ENCODE data around the gene DNM1. TPM values are rescaled to one million over a fixed set of nuclear protein-coding genes. Genes with fewer than 3 reads are reported as not detected.

DNM1 gene
- total RNA-seq, 1 experiment from 2014 or later = 2.0 TPM

DNA sequence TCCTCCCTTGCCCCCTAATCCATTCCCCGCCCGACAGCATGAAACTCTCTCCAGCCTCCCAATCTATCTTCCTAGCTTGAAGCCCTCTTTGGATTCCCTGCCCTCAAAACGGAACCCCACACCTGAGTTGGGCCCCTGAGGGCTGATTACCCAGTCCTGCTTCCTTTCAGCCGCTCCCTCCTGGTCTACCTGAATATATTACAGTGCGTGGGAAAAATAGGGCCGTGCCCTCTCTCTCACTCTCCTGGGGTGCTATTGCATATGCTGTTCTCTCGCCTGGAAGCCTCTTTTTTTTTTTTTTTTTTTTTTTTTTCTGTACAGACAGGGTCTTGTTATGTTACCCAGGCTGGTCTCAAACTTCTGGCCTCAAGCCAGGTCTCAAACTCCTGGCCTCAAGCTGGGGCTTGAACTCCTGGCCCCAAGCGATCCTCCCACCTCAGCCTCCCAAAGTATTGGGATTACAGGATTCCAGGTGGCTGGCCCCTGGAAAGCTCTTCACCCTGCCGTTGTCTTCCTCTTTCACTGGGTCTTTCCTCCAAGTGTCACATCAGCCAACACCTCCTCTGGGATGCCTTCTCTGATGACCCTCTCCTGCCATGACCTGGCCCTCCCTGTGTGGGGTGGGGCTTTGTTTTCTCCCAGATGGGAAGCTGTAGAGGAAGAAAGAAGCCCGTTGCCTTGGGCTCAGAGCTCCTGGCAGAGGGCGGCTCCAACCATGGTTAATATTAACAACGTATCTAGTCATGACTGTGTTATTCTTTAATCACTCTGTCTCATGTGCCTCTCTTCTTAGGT, 8.2 kb downstream of the DNM1 start:
- Mint-ChIP-seq H3K27ac (ENCODE audit: low read depth, unreplicated experiment) (no peak overlapping the region), H3K9me3 (ENCODE audit: unreplicated experiment) (no peaks in the 10 kb centered on the region), H3K36me3 (ENCODE audit: insufficient read depth, unreplicated experiment) (no peaks in the 10 kb centered on the region), H3K4me1 (ENCODE audit: insufficient read depth, unreplicated experiment) (peaks cover 5% of the 10 kb centered on the region), H3K4me3 (ENCODE audit: unreplicated experiment) (no peak overlapping the region), H3K27me3 (ENCODE audit: insufficient read depth, unreplicated experiment) (peaks cover 29% of the 10 kb centered on the region)
- intact Hi-C loops (cut with micrococcal nuclease) = no loop called here
- ChIA-PET CTCF (interaction anchor here (0.7 kb wide), 2 partner anchors 132 to 301 kb away, joined by 3 to 4 read pairs; no protein-coding TSS in a partner anchor), POLR2A (interaction anchor here (0.5 kb wide), 1 partner anchor 335 kb away, joined by 4 read pairs; no protein-coding TSS in a partner anchor)
- no peak for DNase-seq (ENCODE audit: unreplicated experiment)
- TF ChIP-seq, protein P1, sequence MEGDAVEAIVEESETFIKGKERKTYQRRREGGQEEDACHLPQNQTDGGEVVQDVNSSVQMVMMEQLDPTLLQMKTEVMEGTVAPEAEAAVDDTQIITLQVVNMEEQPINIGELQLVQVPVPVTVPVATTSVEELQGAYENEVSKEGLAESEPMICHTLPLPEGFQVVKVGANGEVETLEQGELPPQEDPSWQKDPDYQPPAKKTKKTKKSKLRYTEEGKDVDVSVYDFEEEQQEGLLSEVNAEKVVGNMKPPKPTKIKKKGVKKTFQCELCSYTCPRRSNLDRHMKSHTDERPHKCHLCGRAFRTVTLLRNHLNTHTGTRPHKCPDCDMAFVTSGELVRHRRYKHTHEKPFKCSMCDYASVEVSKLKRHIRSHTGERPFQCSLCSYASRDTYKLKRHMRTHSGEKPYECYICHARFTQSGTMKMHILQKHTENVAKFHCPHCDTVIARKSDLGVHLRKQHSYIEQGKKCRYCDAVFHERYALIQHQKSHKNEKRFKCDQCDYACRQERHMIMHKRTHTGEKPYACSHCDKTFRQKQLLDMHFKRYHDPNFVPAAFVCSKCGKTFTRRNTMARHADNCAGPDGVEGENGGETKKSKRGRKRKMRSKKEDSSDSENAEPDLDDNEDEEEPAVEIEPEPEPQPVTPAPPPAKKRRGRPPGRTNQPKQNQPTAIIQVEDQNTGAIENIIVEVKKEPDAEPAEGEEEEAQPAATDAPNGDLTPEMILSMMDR (IDR thresholded peaks at IDR 0.05; ENCODE audit: unreplicated experiment) = no peak
- no TSS peak for BruUV-seq (replicated peaks)

DNA sequence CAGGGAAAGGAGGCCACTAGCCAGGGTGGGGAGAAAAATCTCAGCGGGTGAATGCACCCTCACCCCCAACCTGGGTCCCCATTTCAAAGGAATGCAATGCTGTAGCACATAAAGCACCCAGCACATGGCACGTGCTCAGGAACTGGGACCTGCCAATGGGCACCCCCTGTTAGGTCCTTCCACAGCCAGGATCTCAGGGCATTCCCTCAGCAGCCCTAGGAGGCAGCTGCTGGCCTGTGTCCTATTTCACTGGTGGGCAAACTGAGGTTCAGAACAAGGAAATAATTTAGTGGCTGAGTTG, 8.8 kb downstream of the DNM1 start:
- intact Hi-C loops (cut with micrococcal nuclease) = no loop called here
- H3K36me3 Mint-ChIP-seq (ENCODE audit: insufficient read depth, unreplicated experiment) = no peaks in the 10 kb centered on the region
- TF ChIP-seq, protein P1 (IDR thresholded peaks at IDR 0.05; ENCODE audit: unreplicated experiment) = no peak
- no peak overlapping the region for H3K27ac Mint-ChIP-seq (ENCODE audit: low read depth, unreplicated experiment)
- H3K4me3 Mint-ChIP-seq (ENCODE audit: unreplicated experiment) = no peak overlapping the region
- CTCF ChIA-PET = interaction anchor here (0.7 to 0.8 kb wide), 2 partner anchors 11 to 131 kb away, joined by 3 read pairs; no protein-coding TSS in a partner anchor
- no peak for DNase-seq (ENCODE audit: unreplicated experiment)
- BruUV-seq (replicated peaks) = no TSS peak
- H3K4me1 Mint-ChIP-seq (ENCODE audit: insufficient read depth, unreplicated experiment) = peaks cover 5% of the 10 kb centered on the region
- H3K9me3 Mint-ChIP-seq (ENCODE audit: unreplicated experiment) = no peaks in the 10 kb centered on the region
- H3K27me3 Mint-ChIP-seq (ENCODE audit: insufficient read depth, unreplicated experiment) = peaks cover 24% of the 10 kb centered on the region
- POLR2A ChIA-PET = interaction anchor here (0.5 kb wide), 1 partner anchor 335 kb away, joined by 4 read pairs; no protein-coding TSS in a partner anchor

DNA sequence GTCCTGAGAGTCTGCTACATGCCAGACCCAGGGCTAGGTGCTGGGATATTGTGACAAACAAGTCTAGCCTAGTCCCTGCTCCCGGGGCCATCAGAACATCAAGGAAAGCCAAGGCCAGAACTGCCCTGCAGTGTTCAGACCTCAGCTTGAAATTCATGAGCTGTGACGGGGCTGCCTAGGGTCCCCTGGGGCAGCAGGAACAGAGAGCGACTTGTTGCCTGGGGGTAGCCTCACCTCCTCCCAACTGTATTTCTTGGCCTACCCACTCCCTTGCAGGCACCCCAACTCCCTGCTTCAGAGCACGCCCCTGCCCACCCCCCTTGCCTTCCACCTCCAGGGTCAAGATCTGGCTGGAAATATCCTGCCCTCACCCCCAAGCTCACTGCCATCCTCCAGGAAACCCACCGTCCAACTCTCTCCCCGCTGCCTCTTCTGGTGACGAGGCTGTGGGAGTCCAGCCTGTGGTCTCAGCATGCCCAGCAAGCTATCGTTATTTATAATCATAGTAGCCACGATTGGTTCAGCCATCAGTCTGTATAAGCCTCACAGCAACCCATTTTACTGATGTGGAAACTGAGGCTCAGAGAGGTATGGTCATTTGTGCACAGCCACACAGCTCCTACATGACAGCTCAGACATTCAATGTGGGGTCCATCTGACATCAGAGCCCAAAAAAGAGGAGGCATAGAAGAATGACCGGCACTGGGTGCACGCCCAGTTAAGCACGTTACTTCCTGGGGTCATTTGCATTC, 10.7 kb downstream of the DNM1 start:
- no peaks in the 10 kb centered on the region for H3K9me3 Mint-ChIP-seq (ENCODE audit: unreplicated experiment)
- TF ChIP-seq, protein P1 (IDR thresholded peaks at IDR 0.05; ENCODE audit: unreplicated experiment) = no peak
- no peaks in the 10 kb centered on the region for H3K36me3 Mint-ChIP-seq (ENCODE audit: insufficient read depth, unreplicated experiment)
- peaks cover 15% of the 10 kb centered on the region for H3K27me3 Mint-ChIP-seq (ENCODE audit: insufficient read depth, unreplicated experiment)
- no peak overlapping the region for H3K4me3 Mint-ChIP-seq (ENCODE audit: unreplicated experiment)
- intact Hi-C loops (cut with micrococcal nuclease) = no loop called here
- H3K27ac Mint-ChIP-seq (ENCODE audit: low read depth, unreplicated experiment) = no peak overlapping the region
- ChIA-PET POLR2A (interaction anchor here (0.6 kb wide), 1 partner anchor 1341 kb away, joined by 4 read pairs; no protein-coding TSS in a partner anchor), CTCF (interaction anchor here (0.7 kb wide), 1 partner anchor 38 kb away, joined by 3 read pairs; no protein-coding TSS in a partner anchor)
- DNase-seq (ENCODE audit: unreplicated experiment) = no peak
- peaks cover 8% of the 10 kb centered on the region for H3K4me1 Mint-ChIP-seq (ENCODE audit: insufficient read depth, unreplicated experiment)
- BruUV-seq (replicated peaks) = no TSS peak
